ENCODE results near the gene KDM3A.

Gene KDM3A

GRCh38 chr2:86433137-86433536, 8.0 kb upstream of the KDM3A start:
- no peak for DNase-seq

GRCh38 chr2:86434290-86434689, 6.9 kb upstream of the KDM3A start:
- no peak for DNase-seq

GRCh38 chr2:86435531-86435930, 5.6 kb upstream of the KDM3A start:
- no peak for DNase-seq

GRCh38 chr2:86436328-86436727, 4.8 kb upstream of the KDM3A start:
- no peak for DNase-seq

- no peak for DNase-seq
These were observed 1.1 kb upstream of the KDM3A start for GRCh38 chr2:86439879-86440630.

- no peak for DNase-seq
These were observed 266 bp downstream of the KDM3A start for GRCh38 chr2:86441392-86441881.

- DNase-seq = no peak
These were observed 891 bp downstream of the KDM3A start for GRCh38 chr2:86441882-86442641.

- DNase-seq = peak; percentile 2
These were observed 1.5 kb downstream of the KDM3A start for GRCh38 chr2:86442642-86443005.

GRCh38 chr2:86443631-86444350, 2.6 kb downstream of the KDM3A start:
- DNase-seq = no peak

- DNase-seq = no peak
These were observed 4.3 kb downstream of the KDM3A start for GRCh38 chr2:86445436-86445835.

- DNase-seq = no peak
These were observed 4.9 kb downstream of the KDM3A start for GRCh38 chr2:86446060-86446459.

GRCh38 chr2:86453836-86454235, 12.7 kb downstream of the KDM3A start:
- no peak for DNase-seq

GRCh38 chr2:86454238-86454637, 13.1 kb downstream of the KDM3A start:
- no peak for DNase-seq

GRCh38 chr2:86455181-86455580, 14.0 kb downstream of the KDM3A start:
- no peak for DNase-seq

GRCh38 chr2:86461042-86461743, 20.0 kb downstream of the KDM3A start:
- DNase-seq = no peak

- DNase-seq = no peak
These were observed 23.5 kb downstream of the KDM3A start for GRCh38 chr2:86464652-86465051.

- DNase-seq = no peak
These were observed 25.1 kb downstream of the KDM3A start for GRCh38 chr2:86466306-86466705.

- no peak for DNase-seq
These were observed 27.2 kb downstream of the KDM3A start for GRCh38 chr2:86468162-86469033.

GRCh38 chr2:86470890-86471289, 29.7 kb downstream of the KDM3A start:
- no peak for DNase-seq

- DNase-seq = no peak
These were observed 30.5 kb downstream of the KDM3A start for GRCh38 chr2:86471637-86472036.

- DNase-seq = no peak
These were observed 34.9 kb downstream of the KDM3A start for GRCh38 chr2:86476092-86476491.

- DNase-seq = no peak
These were observed 35.7 kb downstream of the KDM3A start for GRCh38 chr2:86476918-86477317.
